Gastrocnemius medialis (tissue), 4 donors: ENCODE data around the gene FEN1.

Experiments used
- POLR2A ChIP-seq, 2 donors: fragments of 450-650 bp; IDR thresholded peaks; one replicate each; pipeline ENCODE4 v1.6.1; 2017; ENCODE audit warnings: antibody characterized with exemption in 2 of 2, mild to moderate bottlenecking in 2 of 2, moderate library complexity in 2 of 2
- TF ChIP-seq, protein P1 (sequence below), 5 experiments: fragments of 450-650 bp in 3 of 5; fragments of 200-600 bp in 2 of 5; sonication (generic) in 2 of 5; IDR thresholded peaks in 4 of 5; conservative IDR thresholded peaks in 1 of 5; 1 replicate in 4 of 5; 2 replicates in 1 of 5; pipeline ENCODE4 v1.5.1; 2016 to 2019; ENCODE audit warnings: antibody characterized with exemption in 5 of 5, mild to moderate bottlenecking in 3 of 5, moderate library complexity in 3 of 5

DNA sequence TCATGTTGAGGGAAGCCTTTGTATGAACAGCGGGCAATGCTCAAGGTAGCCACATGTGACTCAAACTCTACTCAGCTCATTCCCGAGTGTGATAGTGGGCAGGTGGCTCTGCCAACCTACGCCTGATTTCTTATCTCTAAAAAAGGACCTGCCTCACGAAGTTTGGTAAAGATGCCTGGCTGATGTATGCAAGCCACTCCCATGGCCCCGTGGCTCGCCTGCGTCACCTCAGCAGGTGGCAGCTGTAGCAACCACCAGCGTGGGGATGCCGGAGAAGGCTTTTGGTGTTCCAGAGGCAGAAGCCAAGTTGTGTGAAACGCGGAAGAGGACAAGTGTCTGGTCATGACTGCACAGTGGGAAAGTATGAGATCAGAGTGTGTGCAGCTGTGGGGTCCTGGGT lies 40.8 kb downstream of the FEN1 start:
- TF ChIP-seq, protein P1, sequence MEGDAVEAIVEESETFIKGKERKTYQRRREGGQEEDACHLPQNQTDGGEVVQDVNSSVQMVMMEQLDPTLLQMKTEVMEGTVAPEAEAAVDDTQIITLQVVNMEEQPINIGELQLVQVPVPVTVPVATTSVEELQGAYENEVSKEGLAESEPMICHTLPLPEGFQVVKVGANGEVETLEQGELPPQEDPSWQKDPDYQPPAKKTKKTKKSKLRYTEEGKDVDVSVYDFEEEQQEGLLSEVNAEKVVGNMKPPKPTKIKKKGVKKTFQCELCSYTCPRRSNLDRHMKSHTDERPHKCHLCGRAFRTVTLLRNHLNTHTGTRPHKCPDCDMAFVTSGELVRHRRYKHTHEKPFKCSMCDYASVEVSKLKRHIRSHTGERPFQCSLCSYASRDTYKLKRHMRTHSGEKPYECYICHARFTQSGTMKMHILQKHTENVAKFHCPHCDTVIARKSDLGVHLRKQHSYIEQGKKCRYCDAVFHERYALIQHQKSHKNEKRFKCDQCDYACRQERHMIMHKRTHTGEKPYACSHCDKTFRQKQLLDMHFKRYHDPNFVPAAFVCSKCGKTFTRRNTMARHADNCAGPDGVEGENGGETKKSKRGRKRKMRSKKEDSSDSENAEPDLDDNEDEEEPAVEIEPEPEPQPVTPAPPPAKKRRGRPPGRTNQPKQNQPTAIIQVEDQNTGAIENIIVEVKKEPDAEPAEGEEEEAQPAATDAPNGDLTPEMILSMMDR (IDR thresholded peaks at IDR 0.05 in 4 of 5, conservative IDR thresholded peaks at IDR 0.05 in 1 of 5), result no peak
- no peak for TF ChIP-seq POLR2A (IDR thresholded peaks at IDR 0.05)
